NCI-H2029 treated with DMSO at 0.1 percent for 48 hours (cell line): ENCODE measurements around the gene DLX3.
A peak's percentile ranks its signal among the peaks of the same experiment; 100 is the strongest.

ENCODE experiments used
- DNase-seq: peaks from one replicate; lab custom pipeline; 2025; lab: John Stamatoyannopoulos, UW

DLX3 gene

DNA sequence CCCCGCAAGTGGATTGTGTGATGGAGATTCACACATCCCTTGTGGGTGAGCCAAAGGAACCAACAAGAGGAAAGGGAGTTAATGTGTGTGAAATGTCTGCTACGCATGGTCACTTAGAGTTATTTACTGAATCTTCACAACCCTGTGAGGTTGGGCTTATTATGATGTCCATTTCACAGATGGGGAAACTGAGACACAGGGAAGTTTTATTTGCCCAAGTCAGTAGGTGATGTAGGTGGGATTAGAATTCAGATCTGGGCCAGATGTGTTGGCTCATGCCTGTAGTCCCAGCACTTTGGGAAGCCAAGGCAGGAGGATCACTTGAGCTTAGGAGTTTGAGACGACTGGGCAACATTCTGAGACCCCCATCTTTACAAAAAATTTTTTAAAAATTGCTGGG, 37.7 kb downstream of the DLX3 start:
- no peak for DNase-seq

DNA sequence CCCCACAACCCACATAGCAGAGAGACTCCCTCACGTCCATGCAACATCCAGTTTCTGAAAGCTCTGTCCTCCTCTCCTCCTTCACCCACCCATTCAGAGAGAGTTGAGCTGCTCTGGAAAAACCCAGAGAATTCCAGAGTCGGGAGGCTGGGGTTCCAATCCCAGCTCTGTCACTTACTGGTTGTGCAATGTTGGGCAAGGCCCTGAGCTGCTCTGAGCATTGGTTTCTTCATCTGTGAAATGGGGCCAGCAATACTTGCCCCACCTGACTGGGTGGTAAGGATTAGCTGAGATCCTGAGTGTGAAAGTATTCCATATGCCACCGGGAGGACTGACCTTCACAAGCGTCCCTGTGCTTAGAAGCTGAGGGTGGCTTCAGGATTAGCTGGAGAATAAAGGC, 38.2 kb downstream of the DLX3 start:
- DNase-seq: no peak

DNA sequence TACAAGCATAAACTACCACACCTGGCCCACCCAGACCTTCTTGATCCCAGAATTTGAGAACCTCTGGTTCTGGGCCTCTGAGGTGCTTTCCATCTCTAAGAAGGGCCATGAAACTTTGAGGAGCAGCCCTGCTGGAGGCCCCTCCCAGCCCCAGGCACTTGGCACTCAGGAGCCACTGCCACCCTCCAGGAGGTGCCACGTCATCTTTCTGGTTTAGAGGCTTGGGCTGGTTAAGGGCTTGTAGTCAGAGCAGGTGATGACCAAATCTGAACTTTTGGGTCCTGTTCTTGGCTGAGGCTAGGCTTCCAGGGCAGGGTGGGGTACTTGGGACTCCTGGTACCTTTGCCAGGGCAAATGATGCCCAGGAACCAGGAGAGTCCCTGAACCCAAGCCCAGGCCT, 39.9 kb downstream of the DLX3 start:
- no peak for DNase-seq

DNA sequence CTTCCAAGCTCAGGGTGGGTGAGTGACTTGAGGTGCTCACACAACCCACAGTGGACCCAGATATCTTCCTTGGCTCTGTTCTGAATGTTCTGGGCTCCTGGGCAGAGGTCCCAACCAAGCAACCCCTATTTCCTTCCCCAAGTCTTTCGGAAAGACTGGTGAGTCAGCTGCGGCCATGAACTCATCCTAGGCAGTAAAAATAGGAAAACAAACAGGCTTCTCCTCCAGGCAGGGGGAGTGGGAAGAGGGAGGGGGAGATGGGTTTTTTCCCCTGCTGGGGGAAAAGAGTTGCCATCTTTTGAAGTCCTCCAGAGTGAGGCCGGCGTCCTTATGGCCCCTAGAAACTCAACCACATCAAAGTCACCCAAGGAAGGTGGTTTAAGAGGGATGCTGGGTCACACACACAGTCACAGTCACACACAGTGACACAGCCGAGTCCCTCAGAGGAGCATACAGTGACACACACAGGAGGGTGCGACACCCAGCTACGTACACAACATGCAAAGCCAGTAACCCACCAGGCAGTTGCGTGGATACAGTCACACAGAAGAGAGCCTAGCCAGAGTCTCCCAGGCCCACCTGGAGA, 42.0 kb downstream of the DLX3 start:
- no peak for DNase-seq

DNA sequence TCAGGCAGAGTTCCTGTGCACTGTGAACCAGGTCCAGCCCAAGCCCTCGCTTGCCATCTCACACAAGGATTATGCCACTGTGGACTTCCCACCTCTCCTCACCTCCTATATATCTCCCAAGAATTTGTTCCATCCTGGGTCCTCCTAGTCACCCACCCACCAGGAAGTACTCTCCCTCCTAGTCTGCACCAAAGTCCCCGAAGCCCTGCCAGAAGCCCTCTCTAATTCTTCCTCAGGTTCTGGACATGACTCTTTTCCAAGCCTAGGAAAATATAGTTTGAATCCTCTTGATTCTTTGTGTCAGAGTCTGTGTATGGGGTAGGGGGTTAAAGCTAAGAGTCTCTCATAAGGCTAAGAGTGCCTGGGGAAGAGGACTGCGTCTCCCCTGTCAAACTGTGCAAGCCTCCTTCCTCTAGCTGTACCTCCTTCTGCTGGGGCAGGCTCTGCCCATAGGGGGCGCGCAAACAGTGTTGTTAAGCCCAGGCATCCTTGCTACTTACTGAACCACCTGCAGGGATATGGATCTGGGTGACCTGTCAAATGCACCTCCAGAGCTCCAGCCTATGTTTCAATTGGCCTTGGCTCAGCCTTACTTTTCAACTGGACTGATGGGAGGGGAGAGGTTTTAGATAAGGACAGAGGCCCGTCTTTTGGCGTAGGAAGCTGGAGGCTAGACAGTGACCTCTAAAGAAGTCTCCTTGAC, 42.7 kb downstream of the DLX3 start:
- peak; percentile 29 for DNase-seq

DNA sequence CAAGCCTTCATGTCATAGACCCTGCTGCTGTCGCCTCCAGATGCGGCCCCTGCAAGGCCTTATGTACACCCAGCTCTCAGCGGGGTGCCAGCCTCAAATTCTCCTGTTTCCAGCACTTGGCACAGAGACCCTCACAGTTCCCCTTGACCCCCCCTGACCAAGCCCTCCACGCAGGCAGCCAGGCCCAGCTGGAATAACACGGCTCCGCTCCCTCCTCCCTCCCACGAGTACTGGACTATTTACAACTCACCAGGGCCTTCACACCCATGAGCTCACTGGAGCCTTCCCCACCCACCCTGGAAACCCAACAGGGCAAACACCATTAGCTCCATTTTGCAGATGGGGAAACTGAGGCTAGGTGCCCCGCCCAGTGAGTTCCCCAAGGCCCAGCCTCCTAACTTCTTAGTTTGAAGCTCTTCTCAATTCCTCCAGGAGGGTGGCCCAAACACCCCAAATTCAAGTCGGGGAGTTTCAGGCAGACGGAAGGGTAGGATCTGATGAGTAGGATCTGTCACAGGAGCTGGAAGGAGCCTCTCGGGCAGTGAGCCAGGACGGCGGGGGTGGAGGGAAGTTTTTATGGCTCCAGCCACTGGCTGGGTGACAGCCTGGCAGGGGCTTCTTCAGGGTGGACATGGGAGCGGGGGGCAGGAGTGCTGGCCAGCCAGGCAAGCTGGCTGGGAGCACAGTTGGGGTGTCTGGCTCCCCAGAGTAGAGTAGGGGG, 43.5 kb downstream of the DLX3 start:
- no peak for DNase-seq

DNA sequence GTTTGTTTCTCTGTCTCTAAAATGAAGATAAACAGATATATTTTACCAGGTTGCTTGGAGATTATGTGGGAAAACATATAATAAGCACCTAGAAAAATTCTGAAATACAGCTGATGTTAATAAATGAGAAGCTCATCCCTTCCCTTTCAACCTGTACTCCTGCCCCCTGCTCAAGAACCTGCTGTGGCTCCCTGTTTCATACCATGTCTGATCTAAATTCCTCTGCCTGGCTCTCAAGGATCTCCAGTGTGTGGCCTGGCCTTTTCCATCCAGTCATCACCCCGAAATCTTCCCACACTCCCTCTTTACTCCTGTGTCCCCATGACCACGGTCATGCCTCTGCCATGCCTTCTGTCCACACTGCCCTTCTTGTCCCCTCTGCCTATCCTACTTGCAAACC, 45.4 kb downstream of the DLX3 start:
- DNase-seq: no peak

DNA sequence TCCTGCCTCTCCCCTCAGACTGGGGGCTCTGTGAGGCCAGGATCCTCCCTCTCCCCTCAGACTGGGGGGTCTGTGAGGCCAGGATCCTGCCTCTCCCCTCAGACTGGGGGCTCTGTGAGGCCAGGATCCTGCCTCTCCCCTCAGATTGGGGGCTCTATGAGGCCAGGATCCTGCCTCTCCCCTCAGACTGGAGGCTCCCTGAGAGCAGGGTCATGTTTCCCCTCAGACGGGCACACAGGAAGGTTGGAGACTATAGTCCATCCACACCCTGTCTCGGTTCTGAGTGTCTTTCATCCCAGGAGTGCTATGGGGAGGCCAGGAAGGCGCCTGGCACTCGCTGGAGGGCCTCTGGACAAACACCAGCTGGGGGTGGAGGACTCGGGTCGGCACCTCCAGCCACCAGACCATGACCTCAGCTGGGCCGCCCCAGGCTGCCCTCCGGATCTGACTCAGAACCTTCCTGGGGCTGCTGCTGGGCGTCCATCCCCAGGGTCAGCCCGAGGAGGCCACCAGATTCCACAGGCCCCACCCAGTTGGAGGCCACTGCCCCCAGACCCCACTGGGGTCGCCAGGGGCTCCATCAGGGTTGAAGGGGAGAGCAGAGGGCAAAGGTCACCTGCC, 48.0 kb downstream of the DLX3 start:
- no peak for DNase-seq

DNA sequence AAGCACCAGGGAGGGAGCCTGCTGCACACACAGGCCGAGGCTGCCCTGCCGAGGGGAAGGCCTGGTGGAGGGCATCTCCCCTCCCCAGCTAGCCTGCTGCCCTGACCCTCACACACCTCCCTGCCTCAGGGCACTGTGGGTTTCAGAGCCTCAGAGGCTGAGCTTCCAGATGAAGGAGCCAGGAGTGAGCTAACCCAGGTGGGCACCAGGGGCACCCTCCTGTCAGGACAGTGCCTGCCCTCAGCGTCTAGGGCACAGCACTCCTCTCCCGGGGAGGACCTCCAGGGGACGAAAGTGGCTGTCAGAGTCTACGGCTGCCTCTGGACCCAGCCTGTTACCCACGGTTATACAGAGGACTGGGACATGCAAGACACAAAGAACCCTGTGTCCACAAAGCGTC, 48.8 kb downstream of the DLX3 start:
- no peak for DNase-seq

DNA sequence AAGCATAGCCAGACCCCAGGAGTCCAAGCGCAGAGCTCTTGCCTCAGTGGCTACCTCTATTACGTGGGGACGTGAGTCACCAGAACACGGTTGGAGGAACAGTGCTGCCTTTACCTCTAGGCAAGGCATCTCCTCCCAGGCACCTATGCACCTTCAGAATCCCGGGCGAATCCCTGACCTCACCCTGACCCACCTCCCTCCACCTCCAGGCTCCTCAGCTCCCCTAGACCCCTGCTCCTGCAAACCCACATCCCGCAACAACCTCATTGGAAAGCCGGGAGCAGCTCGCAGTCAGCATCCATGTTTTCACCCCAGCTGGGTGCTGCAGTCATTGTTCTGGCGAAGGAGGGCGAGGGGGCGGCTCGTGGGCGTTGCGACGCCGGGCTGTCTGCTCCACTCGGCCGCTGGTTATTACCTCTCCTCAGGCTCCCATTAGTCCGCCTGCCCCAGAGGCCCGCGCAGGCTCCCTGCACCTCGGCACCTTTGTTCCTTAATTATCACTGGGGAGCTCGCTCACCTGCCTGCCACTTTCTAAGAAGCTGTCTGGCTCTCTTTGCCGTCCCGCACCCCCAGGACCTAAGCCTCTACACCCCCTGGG, 50.7 kb downstream of the DLX3 start:
- no peak for DNase-seq

DNA sequence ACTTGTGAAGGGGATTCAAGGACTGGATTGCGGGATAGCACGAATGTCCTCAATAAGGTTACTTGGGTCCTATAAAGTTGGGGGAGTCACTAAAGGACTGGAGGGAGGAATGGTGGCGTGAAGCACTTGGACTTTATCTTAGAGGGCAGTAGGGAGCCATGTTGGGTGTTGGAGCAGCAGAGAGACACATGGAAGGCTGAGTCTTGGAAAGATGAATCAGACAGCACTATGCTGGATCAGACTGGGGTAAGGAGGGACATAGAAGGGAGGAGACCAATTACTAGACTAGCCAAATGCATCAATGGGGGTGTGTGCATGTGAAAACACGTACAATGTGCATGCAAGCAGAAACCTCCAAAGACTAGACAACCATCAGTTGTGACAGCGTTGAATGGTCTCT, 52.1 kb downstream of the DLX3 start:
- DNase-seq: no peak

DNA sequence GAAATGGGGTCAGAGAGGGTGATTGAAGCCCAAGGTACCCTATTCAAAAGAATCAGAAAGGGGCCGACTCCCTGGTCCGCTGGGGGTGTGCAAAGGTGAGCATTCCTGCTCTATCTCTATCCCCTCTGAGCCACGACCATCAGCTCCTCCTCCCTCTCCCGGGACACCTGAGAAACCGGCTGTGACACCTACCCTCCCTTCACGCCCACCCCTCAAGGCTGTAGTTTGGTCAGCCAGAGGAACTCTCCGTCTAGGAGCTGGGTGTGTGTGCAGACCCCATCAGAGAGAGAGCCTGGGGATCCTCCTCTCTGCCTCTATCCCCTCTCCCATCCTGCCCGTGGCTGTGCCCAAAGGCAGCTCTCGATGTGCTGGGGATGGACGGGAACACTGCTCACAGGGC, 53.6 kb downstream of the DLX3 start:
- no peak for DNase-seq
